Epidermal melanocyte (primary cell): ENCODE results near the gene USP51.
"Not testable (repeated sequence)": the region's sequence is repeated elsewhere in the genome, so short reads cannot be mapped to it uniquely, and the experiment has no call there.

Experiments used
- DNase-seq: peaks from one replicate; pipeline ENCODE4 v3.0.0; 2011; ENCODE audit warnings: low spot score; ENCODE audit not compliant: insufficient read length

Gene USP51

DNA sequence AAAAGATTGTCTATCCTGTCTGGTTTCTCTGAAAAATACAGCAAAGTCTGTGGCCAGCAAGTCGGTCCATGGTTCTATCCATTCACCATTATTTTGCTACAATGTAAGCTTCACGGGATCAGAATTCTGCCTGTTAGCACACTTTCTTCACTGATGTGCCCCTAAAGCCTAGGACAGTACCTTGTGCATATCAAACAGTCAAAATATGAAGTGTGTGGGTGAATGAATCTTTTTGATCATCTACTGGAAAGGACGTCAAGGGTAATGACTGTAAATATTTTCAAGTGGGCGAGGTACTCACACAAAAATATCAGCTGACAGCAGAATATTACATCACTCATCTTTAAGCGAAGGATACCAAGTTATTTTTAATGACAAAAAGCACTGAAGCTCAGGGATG lies 24.5 kb downstream of the USP51 start:
- DNase-seq: not testable (repeated sequence)

- not testable (repeated sequence) for DNase-seq
These were observed 25.6 kb downstream of the USP51 start for GRCh38 chrX:55464050-55464449.

GRCh38 chrX:55459926-55460325 lies 29.7 kb downstream of the USP51 start:
- not testable (repeated sequence) for DNase-seq

GRCh38 chrX:55459426-55459825 lies 30.2 kb downstream of the USP51 start:
- not testable (repeated sequence) for DNase-seq

GRCh38 chrX:55455708-55456107 lies 33.9 kb downstream of the USP51 start:
- DNase-seq: not testable (repeated sequence)

- no peak for DNase-seq
These were observed 36.9 kb downstream of the USP51 start for GRCh38 chrX:55452833-55453124.

GRCh38 chrX:55451990-55452832 lies 37.4 kb downstream of the USP51 start, which contains the start of gene MAGEH1:
Gene MAGEH1 (plus strand): TSS chrX:55452127. CDS start chrX:55452375, 248 bp downstream.
- DNase-seq: peak; percentile 51

- DNase-seq: peak; percentile 19
These were observed 38.0 kb downstream of the USP51 start for GRCh38 chrX:55451626-55451989.

DNA sequence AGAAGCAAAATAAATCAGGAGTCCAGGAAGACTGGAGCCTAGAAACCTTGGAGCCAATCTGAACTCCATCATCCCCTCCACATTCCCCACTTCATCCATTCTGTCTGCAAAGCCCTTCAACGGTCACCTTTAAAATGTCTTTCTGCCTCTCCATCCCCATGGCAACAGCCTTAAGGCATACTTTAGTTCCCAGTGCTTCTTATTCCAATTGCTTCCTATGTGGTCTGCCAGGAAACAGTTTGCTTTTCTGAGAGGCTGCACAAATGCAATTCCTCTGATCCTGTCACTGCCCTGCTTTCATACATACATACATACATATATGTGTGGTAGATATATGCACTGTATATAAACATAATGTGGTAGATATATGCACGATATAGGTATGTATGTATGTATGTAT lies 38.5 kb downstream of the USP51 start:
- DNase-seq: no peak

- no peak for DNase-seq
These were observed 39.4 kb downstream of the USP51 start for GRCh38 chrX:55450259-55450658.

GRCh38 chrX:55443468-55443867 lies 46.2 kb downstream of the USP51 start:
- DNase-seq: not testable (repeated sequence)
